Vagina (tissue), 2 donors: Measurements from ENCODE around the gene DOK5. TPM values are rescaled to one million over a fixed set of nuclear protein-coding genes. Genes with fewer than 3 reads are reported as not detected.

Experiments used
- DNase-seq, 2 donors: peaks; one replicate each; pipeline ENCODE4 v3.0.0-alpha.2; 2017; ENCODE audit errors: extremely low spot score in 2 of 2
- H3K27ac ChIP-seq: fragments of 200-600 bp; sonication (generic); one replicate; pipeline ENCODE4 v1.5.1; 2019
- H3K27me3 ChIP-seq: fragments of 200-600 bp; sonication (generic); one replicate; pipeline ENCODE4 v1.5.1; 2019
- H3K36me3 ChIP-seq, 2 donors: fragments of 200-600 bp; sonication (generic); one replicate each; pipeline ENCODE4 v1.5.1; 2017 to 2019
- H3K4me1 ChIP-seq: fragments of 200-600 bp; sonication (generic); one replicate; pipeline ENCODE4 v1.5.1; 2019
- H3K4me3 ChIP-seq, 2 donors: fragments of 200-600 bp; sonication (generic); 1 replicate in 1 of 2; 2 replicates in 1 of 2; pipeline ENCODE4 v1.5.1; 2016 to 2019
- H3K9me3 ChIP-seq: fragments of 200-600 bp; sonication (generic); one replicate; pipeline ENCODE4 v1.5.1; 2019
- CTCF ChIP-seq, 3 experiments: fragments of 450-650 bp in 2 of 3; fragments of 200-600 bp in 1 of 3; sonication (generic) in 1 of 3; IDR thresholded peaks; one replicate each; pipeline ENCODE4 v1.5.1; 2017 to 2019; ENCODE audit warnings: antibody characterized with exemption in 3 of 3, mild to moderate bottlenecking in 2 of 3, moderate library complexity in 2 of 3
- POLR2A ChIP-seq, 2 donors: fragments of 450-650 bp; IDR thresholded peaks; one replicate each; pipeline ENCODE4 v1.6.1; 2017; ENCODE audit warnings: antibody characterized with exemption in 2 of 2, mild to moderate bottlenecking in 2 of 2, moderate library complexity in 2 of 2
- POLR2AphosphoS5 ChIP-seq, 2 donors: sonication (generic); formaldehyde crosslinking; IDR thresholded peaks; one replicate each; pipeline ENCODE4 v1.9.0; 2017; ENCODE audit warnings: antibody characterized with exemption in 2 of 2, mild to moderate bottlenecking in 2 of 2, low read depth in 1 of 2; ENCODE audit not compliant: insufficient read depth in 1 of 2
- intact Hi-C: fragments of 100-400 bp; cut with DNase I; formaldehyde crosslinking; loops from one replicate; pipeline ENCODE4 v1.15.1; 2023
- total RNA-seq: library from RNA; depleted of rRNA; stranded (reverse); fragments of >200 nt; gene quantifications from one replicate; pipeline ENCODE4 v1.2.3, GENCODE V29; 2016

The DOK5 gene
- total RNA-seq, 1 donor from 2014 or later = 2.5 TPM

GRCh38 chr20:54624706-54625390, 149.5 kb downstream of the DOK5 start:
- H3K4me3 ChIP-seq = no peak overlapping the region
- no peak for DNase-seq
- intact Hi-C loops = no loop called here
- H3K36me3 ChIP-seq = no peaks in the 10 kb centered on the region
- TF ChIP-seq POLR2AphosphoS5 (IDR thresholded peaks at IDR 0.05; ENCODE audit: insufficient read depth in 1 of 2, low read depth in 1 of 2) (no peak), POLR2A (IDR thresholded peaks at IDR 0.05) (no peak), CTCF (IDR thresholded peaks at IDR 0.05) (no peak)
- no peaks in the 10 kb centered on the region for H3K4me1 ChIP-seq
- H3K27ac ChIP-seq = no peak overlapping the region
- H3K9me3 ChIP-seq = no peaks in the 10 kb centered on the region
- no peaks in the 10 kb centered on the region for H3K27me3 ChIP-seq

GRCh38 chr20:54625497-54625896, 150.1 kb downstream of the DOK5 start:
- Histone ChIP-seq H3K4me3 (no peak overlapping the region), H3K9me3 (no peaks in the 10 kb centered on the region), H3K4me1 (no peaks in the 10 kb centered on the region), H3K27me3 (no peaks in the 10 kb centered on the region), H3K27ac (no peak overlapping the region), H3K36me3 (no peaks in the 10 kb centered on the region)
- DNase-seq = no peak
- no peak for TF ChIP-seq POLR2AphosphoS5 (IDR thresholded peaks at IDR 0.05; ENCODE audit: insufficient read depth in 1 of 2, low read depth in 1 of 2)
- TF ChIP-seq CTCF (IDR thresholded peaks at IDR 0.05) = no peak
- TF ChIP-seq POLR2A (IDR thresholded peaks at IDR 0.05) = no peak
- intact Hi-C loops = no loop called here

GRCh38 chr20:54626126-54626525, 150.7 kb downstream of the DOK5 start:
- no peak for DNase-seq
- H3K4me1 ChIP-seq = no peaks in the 10 kb centered on the region
- no peak overlapping the region for H3K27ac ChIP-seq
- H3K4me3 ChIP-seq = no peak overlapping the region
- H3K9me3 ChIP-seq = no peaks in the 10 kb centered on the region
- intact Hi-C loops = no loop called here
- TF ChIP-seq CTCF (IDR thresholded peaks at IDR 0.05) (no peak), POLR2A (IDR thresholded peaks at IDR 0.05) (no peak), POLR2AphosphoS5 (IDR thresholded peaks at IDR 0.05; ENCODE audit: insufficient read depth in 1 of 2, low read depth in 1 of 2) (no peak)
- no peaks in the 10 kb centered on the region for H3K36me3 ChIP-seq
- H3K27me3 ChIP-seq = no peaks in the 10 kb centered on the region

- no peaks in the 10 kb centered on the region for H3K36me3 ChIP-seq
- intact Hi-C loops = no loop called here
- TF ChIP-seq POLR2A (IDR thresholded peaks at IDR 0.05) (no peak), CTCF (IDR thresholded peaks at IDR 0.05) (no peak)
- H3K27me3 ChIP-seq = no peaks in the 10 kb centered on the region
- H3K9me3 ChIP-seq = no peaks in the 10 kb centered on the region
- no peak overlapping the region for H3K4me3 ChIP-seq
- DNase-seq = no peak
- no peaks in the 10 kb centered on the region for H3K4me1 ChIP-seq
- no peak overlapping the region for H3K27ac ChIP-seq
These were observed 154.2 kb downstream of the DOK5 start for GRCh38 chr20:54629632-54630031.

- H3K27me3 ChIP-seq = no peaks in the 10 kb centered on the region
- intact Hi-C loops = no loop called here
- no peak overlapping the region for H3K27ac ChIP-seq
- no peak for TF ChIP-seq POLR2AphosphoS5 (IDR thresholded peaks at IDR 0.05; ENCODE audit: insufficient read depth in 1 of 2, low read depth in 1 of 2)
- TF ChIP-seq POLR2A (IDR thresholded peaks at IDR 0.05) = no peak
- H3K36me3 ChIP-seq = no peaks in the 10 kb centered on the region
- H3K4me3 ChIP-seq = no peak overlapping the region
- no peaks in the 10 kb centered on the region for H3K9me3 ChIP-seq
- no peaks in the 10 kb centered on the region for H3K4me1 ChIP-seq
- no peak for DNase-seq
These were observed 155.2 kb downstream of the DOK5 start for GRCh38 chr20:54630582-54630981.
